ENCODE results near the gene SLF2.

SLF2 gene

DNA sequence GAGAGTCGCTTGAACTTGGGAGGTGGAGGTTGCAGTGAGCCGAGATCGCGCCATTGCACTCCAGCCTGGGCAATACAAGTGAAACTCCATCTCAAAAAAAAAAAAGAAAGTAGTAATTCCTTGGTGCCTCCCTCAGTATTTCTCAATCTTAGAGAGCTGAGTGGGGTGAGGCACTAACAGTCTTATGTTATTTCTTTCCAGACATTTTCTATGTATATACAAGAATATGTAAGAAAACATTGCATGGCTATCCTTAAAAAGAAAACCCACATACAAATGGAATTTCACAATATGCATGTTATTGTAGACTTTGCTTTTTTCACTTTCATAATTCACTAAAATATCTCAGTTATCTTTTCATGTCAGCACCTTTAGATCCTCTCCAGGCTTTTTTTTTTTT lies 13.6 kb upstream of the SLF2 start:
- DNase-seq (ENCODE audit: insufficient read length, low spot score), result no peak
- FAIRE-seq, result no peak

DNA sequence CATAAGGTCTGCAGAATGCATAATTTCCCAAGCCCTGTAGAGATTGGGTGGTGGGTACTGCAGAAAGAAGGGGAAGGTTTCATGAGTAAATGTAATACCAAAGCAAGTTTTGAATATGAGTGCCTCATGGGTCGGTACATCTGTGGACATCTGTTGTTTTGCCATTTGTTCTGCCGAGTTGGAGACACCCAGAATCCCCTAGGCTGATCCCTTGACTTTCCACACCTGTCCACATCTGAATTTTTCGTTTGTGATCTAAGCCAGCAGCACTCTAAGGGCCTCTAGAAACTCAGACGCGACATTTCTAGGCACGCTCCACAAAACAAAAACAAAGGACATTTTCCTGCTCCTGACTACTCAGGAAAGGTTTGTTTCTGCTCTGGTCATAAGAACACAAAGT lies 11.7 kb upstream of the SLF2 start:
- DNase-seq (ENCODE audit: insufficient read length, low spot score) (no peak), FAIRE-seq (no peak)

- no peak for FAIRE-seq
- DNase-seq (ENCODE audit: insufficient read length, low spot score), result no peak
Measured at GRCh38 chr10:100902622-100903021, 10.1 kb upstream of the SLF2 start.

DNA sequence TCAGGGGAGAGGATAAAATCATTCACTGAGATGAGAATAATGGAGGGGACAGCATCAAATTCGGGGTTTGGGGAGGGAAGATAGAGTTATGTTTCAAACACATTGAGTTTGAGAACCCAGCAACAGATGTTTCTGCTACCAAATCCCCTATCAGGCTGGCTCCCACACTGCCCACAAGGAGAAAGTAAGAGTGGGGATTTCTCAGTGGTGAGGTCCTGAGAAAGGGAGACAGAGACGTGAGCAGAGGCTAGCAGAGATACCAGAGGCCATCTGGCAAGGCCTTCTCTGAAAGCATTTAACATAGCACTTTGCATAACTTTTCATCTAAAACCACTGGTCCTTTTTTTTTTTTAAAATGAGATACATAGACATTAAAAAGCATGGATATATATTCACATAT lies 7.8 kb upstream of the SLF2 start:
- FAIRE-seq, result no peak
- no peak for DNase-seq (ENCODE audit: insufficient read length, low spot score)

DNA sequence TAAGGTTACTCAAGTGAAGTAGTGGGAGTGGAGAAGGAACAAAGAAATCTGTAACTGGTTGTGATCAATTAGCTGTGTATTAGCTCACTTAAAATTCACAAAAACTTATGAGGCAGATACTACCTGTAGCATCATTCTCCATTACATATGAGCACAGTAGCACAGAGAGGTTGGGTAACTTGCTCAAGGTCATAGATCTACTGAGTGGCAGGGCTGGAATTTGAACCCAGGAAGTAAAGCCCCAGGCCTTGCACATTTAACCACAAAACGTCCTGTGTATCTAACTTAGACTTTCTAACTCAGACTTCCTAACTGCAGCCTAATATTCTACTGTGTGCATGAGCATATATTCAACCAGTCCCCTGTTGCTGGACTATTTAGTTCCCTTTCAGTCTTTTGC lies 5.6 kb upstream of the SLF2 start:
- peak; percentile 31 for FAIRE-seq
- DNase-seq (ENCODE audit: insufficient read length, low spot score), result no peak

- FAIRE-seq (no peak), DNase-seq (ENCODE audit: insufficient read length, low spot score) (no peak)
Measured at GRCh38 chr10:100907773-100908363, 4.9 kb upstream of the SLF2 start.

GRCh38 chr10:100908378-100908777 lies 4.4 kb upstream of the SLF2 start:
- no peak for DNase-seq (ENCODE audit: insufficient read length, low spot score)
- FAIRE-seq, result no peak

- peak; percentile 31 for FAIRE-seq
- DNase-seq (ENCODE audit: insufficient read length, low spot score), result no peak
Measured at GRCh38 chr10:100909501-100910263, 3.1 kb upstream of the SLF2 start.

DNA sequence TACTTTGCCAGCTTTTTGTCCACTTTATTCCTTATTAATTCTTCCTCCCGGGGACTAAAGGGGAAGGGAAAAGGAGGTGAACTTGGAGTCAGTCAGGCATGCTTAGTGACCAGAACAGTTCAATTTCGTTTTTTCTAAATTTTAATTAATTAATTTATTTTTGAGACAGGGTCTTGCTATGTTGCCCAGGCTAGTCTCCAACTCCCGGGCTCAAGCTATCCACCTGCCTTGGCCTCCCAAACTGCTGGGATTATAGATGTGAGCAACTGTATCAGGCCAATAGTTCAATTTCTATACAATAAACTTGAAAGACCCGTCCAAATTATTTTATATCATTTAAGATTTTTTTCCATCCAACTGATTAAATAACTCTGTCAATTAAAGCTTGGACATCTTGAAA lies 1.3 kb upstream of the SLF2 start:
- FAIRE-seq (no peak), DNase-seq (ENCODE audit: insufficient read length, low spot score) (no peak)

- no peak for DNase-seq (ENCODE audit: insufficient read length, low spot score)
- no peak for FAIRE-seq
Measured at GRCh38 chr10:100912013-100912604, 654 bp upstream of the SLF2 start.

DNA sequence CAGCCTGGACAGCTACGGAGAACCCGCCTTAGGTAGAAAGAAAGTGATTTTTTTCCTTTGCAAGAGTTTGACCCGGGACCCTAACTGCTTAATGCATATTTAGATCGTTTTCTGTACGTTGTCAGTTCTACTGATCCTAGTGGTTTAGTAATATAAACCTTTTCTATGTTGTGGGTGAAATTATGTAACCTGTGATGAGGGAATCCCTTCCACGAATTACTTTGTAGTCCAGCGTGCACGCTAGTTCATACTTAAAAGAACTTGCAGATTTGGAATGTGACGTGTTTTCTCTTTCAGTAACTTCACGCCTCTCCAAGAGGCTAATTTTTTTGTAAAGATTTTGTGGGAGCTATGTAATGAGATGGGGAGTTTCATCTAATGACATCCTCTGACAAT lies 705 bp downstream of the SLF2 start:
- no peak for DNase-seq (ENCODE audit: insufficient read length, low spot score)
- peak; percentile 18 for FAIRE-seq

GRCh38 chr10:100917071-100917470 lies 4.3 kb downstream of the SLF2 start:
- FAIRE-seq, result no peak
- no peak for DNase-seq (ENCODE audit: insufficient read length, low spot score)

GRCh38 chr10:100923580-100923979 lies 10.8 kb downstream of the SLF2 start:
- no peak for DNase-seq (ENCODE audit: insufficient read length, low spot score)
- FAIRE-seq, result no peak

DNA sequence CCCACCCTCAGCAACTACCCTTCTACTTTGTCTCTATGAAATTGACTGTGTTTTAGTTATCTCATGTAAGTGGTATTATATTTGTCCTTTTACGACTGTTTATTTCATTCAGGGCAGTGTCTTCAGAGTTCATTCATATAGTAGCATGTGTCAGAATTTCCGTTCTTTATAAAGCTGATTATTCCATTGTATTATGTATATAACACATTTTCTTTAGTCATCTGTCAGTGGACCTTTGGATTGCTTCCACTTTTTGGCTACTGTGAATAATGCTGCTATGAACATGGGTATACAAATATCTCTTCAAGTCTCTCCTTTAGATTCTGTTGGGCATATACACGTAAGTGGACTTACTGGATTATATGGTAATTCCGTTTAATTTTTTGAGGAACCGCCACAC lies 14.5 kb downstream of the SLF2 start:
- FAIRE-seq, result no peak
- DNase-seq (ENCODE audit: insufficient read length, low spot score), result no peak

- FAIRE-seq, result no peak
- no peak for DNase-seq (ENCODE audit: insufficient read length, low spot score)
Measured at GRCh38 chr10:100928039-100928438, 15.3 kb downstream of the SLF2 start.

- FAIRE-seq, result no peak
- no peak for DNase-seq (ENCODE audit: insufficient read length, low spot score)
Measured at GRCh38 chr10:100930368-100930767, 17.6 kb downstream of the SLF2 start.

GRCh38 chr10:100934084-100934659 lies 21.4 kb downstream of the SLF2 start:
- peak; percentile 49 for FAIRE-seq

DNA sequence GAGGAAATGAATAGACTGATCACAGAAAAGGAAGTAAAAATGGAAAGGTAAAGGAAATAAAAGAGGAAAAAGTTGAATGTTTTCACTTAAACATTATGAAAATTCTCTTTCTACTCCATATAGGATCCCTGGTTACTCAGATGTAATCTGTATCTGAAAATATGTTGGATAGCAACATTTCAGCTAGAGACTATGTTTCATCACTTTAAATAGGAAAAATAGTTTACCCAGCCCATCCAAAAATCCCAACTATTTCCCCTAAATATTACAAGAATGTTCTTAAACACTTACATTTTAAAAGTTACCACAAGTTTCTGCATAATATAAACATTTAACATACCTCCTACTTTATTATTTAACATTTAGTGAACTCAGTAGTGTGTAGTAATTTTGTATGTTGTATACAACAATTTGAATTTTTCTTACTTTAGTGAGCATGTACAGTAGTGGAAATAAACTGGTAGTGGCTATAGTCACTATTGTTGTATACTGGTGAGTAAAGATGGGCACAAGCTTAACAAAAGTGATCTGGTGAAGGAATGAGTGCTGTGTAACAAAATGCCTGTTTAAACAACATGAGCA lies 27.1 kb downstream of the SLF2 start:
- DNase-seq (ENCODE audit: insufficient read length, low spot score), result no peak
- no peak for FAIRE-seq

More at GRCh38 chr10:100934084-100934659, 21.4 kb downstream of the SLF2 start:
- DNase-seq (ENCODE audit: insufficient read length, low spot score), result no peak

DNA sequence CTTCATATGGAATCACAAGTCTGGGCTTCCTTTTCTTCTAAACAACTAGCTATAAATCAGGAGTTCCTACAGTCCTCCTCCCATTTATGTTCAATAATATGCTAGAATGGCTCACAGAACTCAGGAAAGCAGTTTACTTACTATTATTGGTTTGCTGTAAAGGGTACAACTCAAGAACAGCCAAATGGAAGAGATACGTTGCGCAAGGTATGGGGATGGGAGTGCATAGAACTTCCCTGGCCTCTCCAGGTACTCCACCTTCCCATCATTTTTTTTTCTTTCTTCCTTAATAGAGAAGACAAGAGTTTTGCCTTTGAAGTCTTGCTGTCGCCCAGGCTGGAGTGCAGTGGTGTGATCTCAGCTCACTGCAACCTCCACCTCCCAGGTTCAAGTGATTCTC lies 29.5 kb downstream of the SLF2 start:
- DNase-seq (ENCODE audit: insufficient read length, low spot score) (no peak), FAIRE-seq (no peak)

DNA sequence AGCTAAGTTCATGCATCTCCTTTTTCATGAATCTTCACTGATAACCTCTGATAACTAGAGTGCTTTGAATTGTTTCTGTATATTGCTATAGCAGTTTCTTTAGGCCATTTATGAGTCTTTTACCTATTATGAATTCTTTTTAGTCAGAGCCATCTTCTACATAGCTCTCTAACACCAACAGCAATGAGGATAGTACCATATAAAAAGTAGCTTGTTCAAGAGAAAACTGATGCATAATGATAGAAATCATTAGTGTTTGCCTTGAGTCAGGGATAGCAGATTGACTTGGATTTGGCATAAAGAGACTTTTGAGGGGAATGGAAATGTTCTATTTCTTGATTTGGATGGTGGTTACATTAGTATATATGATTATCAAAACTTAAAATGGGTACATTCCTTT lies 30.7 kb downstream of the SLF2 start:
- FAIRE-seq (no peak), DNase-seq (ENCODE audit: insufficient read length, low spot score) (no peak)

DNA sequence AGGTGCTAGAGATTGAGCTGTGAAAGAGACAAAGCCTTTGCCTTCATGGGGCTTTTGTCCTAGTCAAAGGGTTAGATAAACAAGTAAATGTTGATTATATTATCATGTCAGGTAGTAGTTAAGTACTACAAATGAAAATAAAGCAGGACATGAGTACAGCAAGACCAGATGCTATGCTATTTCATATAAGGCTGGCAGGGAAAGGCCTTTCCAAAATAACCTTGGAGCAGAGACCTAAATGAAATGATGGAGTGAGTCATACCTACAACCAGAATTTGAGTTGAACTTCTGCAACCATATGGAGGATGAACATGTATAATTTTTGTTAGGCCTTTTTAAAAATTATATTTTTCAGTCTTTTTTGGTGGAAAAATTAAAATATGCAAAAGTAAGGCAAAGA lies 33.0 kb downstream of the SLF2 start:
- DNase-seq (ENCODE audit: insufficient read length, low spot score), result no peak
- no peak for FAIRE-seq

DNA sequence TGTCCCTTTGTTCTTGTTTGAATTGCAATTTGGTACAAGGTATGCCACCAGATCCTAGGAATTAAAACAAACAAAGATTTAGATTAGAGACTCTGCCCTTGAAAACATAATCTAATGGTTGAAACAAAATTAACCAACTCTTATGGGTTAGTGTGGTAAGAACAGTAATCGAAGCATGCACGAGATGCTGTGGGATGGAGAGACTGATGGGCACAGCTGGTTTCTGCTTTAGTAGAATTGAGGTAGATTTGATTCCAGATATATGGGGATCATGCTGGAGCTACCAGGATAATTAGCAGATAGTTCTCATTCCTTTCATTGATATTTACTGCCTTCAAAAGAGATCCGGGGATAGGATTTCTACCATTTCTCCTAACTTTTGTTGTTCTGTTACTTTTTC lies 36.2 kb downstream of the SLF2 start:
- FAIRE-seq, result no peak
- DNase-seq (ENCODE audit: insufficient read length, low spot score), result no peak

Measured in GM19239 (cell line).